ENCODE results near the gene SLC25A39.
"Not testable (repeated sequence)": the region's sequence is repeated elsewhere in the genome, so short reads cannot be mapped to it uniquely, and the experiment has no call there.

The SLC25A39 gene

DNA sequence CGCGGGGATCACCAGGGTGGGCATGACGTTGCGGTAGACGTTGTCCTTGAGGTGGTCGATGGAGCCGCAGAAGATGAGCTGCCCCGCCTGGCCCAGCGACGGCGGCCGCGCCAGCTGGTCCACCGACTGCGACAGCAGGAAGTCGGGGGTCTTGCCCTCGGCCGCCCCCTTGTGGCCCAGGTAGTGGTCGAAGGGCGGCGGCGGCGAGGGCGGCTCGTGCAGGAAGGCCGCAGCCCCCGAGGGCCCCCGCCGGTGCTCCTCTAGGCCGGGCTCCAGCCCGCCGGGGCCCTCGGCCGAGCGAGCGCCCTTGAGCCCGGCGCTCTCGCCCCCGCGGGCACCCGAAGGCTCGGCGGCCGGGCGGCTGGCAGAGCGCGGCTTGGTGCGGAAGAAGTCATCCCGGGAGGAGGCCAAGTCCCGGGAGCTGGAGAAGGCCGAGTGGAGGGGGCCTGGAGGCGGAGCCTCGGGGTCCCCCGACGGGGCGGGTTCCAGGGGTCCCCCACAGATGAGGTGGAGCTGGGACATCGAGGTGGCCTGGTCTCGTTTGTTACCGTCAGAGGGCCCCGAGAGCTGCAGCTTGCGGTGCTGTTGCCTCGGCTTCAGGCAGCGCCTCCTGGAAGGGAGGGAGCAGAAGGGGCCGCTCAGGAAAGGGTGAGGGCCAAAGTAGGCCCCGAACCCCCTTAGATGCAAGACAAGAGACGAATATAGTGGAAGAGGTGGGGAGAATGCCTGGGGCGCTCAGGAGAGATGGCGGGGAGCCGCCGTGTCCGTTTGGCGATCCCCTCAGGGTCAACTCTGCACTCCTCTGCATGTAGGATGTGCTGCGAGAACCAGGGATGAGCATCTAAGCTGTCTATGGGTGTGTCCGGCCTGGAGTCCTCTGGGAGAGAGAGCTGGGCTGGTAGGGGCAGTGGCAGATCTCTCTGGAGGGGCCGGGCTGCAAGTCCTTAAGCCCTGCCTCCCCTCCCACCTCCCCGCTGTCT, 30.2 kb upstream of the SLC25A39 start:
- peak; percentile 30 for DNase-seq (ENCODE audit: low spot score)

DNA sequence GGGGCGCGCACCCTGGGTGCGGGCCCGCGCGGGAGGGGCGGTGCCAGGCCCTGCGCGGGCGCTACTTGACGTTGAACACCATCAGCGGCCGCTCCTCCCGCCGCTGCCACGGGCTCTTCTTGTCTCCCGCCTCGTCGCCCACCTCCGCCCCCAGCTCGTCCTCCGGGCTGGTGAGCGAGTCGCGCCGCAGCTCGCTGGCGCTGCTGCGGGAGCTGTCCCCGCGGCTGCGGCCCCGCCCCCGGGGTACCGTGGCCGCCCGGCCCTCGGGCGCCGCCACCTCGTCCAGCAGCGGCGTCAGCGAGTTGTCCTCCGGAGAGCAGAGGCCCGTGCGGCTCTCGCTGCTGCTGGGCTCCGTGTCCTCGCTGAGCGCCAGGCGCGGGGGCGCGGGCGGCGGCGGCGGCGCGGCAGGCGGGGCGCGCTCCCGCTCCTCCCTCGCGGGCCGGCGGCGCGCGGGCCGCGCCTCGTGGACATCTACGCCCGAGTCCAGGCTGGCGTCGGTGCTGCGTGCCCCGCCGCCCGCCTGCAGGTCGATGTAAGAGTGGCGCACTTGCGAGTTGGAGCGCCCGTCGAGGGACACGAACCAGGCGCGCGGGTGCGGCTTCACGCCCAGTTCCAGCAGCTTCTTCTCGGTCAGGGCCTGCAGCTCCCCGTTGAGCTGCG, 29.2 kb upstream of the SLC25A39 start:
- DNase-seq (ENCODE audit: low spot score): no peak

DNA sequence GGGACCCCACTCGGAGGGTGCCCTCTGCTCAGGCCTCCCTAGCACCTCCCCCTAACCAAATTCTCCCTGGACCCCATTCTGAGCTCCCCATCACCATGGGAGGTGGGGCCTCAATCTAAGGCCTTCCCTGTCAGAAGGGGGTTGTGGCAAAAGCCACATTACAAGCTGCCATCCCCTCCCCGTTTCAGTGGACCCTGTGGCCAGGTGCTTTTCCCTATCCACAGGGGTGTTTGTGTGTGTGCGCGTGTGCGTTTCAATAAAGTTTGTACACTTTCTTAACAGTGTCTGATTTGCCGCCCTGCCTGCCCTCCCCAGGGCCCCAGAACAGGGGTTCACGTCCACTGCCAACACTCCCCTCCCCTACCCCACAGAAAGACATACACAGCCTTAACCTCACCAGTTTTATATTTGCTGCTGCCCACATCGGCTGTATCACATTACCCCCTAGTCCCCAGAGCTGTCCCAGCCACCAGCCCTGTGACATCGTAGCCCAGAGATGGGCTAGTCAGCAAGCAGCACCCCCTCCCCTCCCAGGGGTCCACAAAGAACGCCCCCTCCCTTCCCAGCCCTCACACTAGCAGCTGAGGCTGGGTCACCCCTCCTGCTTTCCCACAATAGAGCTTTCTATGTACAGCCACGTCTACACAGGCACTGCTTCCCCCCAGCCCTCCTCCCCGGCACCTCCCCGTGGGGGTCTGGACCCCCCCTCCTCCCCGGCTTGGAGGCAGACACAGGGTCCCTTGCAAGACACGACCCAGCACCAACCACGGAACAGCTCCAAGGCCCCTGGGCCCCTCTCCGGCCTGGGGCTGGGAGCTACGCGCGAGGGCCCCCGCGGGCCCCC, 28.4 kb upstream of the SLC25A39 start:
- DNase-seq (ENCODE audit: low spot score): no peak

DNA sequence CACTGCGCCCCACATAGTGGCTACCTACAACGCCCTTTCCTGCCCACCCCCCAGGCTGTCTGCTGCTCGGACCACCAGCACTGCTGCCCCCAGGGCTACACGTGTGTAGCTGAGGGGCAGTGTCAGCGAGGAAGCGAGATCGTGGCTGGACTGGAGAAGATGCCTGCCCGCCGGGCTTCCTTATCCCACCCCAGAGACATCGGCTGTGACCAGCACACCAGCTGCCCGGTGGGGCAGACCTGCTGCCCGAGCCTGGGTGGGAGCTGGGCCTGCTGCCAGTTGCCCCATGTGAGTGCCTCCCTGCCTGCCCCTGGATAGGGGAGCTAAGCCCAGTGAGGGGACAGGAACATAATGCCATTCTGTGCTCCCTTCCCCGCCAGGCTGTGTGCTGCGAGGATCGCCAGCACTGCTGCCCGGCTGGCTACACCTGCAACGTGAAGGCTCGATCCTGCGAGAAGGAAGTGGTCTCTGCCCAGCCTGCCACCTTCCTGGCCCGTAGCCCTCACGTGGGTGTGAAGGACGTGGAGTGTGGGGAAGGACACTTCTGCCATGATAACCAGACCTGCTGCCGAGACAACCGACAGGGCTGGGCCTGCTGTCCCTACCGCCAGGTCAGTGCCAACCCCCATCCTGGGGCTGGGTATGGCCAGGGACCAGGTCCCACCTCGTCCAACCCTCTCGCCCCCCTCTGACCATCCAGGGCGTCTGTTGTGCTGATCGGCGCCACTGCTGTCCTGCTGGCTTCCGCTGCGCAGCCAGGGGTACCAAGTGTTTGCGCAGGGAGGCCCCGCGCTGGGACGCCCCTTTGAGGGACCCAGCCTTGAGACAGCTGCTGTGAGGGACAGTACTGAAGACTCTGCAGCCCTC, 27.6 kb upstream of the SLC25A39 start:
- DNase-seq (ENCODE audit: low spot score): no peak

DNA sequence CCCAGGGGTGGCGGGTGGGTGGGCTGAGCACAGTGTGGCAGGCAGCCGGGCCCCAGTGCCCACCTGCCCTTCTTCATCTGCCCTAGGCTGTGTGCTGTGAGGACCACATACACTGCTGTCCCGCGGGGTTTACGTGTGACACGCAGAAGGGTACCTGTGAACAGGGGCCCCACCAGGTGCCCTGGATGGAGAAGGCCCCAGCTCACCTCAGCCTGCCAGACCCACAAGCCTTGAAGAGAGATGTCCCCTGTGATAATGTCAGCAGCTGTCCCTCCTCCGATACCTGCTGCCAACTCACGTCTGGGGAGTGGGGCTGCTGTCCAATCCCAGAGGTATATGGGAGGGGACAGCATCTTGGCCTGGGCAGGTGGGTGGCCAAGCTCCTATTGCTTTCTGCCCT, 26.8 kb upstream of the SLC25A39 start:
- no peak for DNase-seq (ENCODE audit: low spot score)

DNA sequence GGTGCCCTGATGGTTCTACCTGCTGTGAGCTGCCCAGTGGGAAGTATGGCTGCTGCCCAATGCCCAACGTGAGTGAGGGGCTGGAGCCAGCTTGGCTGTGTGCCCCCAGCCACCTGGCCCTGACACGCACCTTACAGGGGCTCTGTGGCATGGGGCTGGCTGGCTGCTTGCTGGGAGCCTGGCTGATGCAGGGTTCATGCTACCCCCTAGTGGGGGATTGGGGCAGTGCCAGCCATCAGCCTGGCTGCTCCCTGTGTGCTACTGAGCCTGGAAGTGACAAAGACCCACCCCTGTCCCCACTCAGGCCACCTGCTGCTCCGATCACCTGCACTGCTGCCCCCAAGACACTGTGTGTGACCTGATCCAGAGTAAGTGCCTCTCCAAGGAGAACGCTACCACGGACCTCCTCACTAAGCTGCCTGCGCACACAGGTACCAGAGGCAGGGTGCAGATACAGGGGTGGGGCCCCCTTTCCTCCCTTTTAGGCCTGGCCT, 26.2 kb upstream of the SLC25A39 start:
- peak; percentile 81 for DNase-seq (ENCODE audit: low spot score)

DNA sequence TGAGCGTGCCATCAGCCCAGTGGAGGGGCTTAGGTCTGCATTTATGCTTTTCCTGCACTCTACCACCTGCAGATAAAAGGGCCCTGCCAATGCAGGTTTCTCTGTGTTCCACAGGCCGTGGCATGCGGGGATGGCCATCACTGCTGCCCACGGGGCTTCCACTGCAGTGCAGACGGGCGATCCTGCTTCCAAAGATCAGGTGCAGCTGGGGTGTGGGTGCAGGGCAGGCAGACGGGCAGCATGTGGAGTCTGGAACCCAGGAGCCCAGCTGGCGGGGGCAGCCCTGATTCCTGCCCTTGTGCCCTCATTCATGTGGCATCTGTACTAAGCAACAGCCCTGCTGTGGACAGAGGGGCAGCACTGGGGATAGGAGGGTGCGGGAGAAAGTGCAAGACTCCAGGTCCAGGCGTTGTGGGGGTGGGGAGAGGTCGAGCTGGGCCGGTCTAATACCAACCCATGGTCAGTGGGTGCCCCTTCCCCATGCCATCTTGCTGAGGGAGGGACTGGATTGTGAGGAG, 25.0 kb upstream of the SLC25A39 start:
- DNase-seq (ENCODE audit: low spot score): no peak

DNA sequence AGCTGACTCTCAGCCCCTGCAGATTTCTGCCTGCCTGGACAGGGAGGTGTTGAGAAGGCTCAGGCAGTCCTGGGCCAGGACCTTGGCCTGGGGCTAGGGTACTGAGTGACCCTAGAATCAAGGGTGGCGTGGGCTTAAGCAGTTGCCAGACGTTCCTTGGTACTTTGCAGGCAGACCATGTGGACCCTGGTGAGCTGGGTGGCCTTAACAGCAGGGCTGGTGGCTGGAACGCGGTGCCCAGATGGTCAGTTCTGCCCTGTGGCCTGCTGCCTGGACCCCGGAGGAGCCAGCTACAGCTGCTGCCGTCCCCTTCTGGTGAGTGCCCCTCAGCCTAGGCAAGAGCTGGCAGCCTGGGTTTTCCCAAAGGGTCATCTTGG, 24.4 kb upstream of the SLC25A39 start:
- no peak for DNase-seq (ENCODE audit: low spot score)

DNA sequence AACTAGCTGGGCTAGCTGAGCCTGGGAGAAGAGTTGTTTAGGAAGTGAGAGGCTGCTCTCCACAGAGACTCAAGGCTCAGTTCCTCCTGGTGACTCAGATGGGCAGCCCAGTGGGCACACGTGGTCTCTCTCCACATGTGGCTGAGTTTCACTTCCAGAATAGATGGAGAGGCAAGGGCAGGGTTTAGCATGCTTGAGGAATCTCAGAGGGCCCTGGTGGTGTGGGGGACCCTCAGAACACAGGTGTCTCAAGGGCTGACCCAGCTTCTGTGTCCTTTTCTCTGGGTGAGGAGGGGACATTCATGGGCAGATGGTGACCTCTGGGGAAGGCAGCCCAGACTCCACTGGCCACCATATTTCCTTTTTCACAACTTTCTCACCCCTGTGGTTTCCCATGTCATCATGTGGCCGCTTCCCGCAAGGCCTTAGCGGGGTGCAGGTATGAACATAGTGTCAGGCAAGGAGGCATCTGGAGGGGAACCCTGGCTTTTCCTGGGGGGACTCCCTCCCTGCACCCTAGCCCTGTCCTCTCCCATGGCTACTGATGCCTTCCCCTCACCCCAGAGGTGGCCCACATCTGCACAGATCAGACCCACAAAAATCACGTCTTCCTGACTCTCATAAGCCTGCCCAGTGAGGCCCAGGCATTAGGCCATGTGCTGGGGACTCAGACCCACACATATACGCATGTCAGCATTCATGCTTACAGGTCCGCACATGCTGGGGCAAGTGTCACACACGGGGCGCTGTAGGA, 23.8 kb upstream of the SLC25A39 start:
- DNase-seq (ENCODE audit: low spot score): no peak

DNA sequence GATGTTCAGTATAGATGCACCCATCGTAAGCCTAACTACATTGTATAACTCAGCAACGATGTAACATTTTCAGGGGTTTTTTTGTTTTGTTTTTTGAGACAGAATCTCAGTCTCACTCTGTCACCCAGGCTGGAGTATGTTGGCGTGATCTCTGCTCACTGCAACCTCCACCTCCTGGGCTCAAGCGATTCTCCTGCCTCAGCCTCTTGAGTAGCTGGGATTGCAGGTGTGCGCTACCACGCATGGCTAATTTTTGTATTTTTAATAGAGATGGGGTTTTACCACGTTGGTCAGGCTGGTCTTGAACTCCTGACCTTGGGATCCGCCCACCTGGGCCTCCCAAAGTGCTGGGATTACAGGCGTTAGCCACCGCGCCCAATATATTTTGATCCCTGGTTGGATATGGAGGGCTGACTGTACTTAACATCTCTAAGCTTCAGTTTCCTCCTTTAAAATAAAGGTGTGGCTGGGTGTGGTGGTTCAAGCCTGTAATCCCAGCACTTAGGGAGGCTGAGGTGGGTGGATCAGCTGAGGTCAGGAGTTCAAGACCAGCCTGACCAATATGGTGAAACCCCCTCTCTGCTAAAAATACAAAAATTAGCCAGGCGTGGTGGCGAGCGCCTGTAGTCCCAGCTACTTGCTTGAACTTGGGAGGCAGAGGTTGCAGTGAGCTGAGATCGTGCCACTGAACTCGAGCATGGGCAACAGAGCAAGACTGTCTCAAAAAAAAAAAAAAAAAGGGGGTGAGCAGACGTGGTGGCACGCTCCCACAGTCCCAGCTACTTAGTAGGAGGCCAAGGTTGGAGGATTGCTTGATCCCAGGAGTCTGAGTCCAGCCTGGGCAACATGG, 22.8 kb upstream of the SLC25A39 start:
- not testable (repeated sequence) for DNase-seq (ENCODE audit: low spot score)

DNA sequence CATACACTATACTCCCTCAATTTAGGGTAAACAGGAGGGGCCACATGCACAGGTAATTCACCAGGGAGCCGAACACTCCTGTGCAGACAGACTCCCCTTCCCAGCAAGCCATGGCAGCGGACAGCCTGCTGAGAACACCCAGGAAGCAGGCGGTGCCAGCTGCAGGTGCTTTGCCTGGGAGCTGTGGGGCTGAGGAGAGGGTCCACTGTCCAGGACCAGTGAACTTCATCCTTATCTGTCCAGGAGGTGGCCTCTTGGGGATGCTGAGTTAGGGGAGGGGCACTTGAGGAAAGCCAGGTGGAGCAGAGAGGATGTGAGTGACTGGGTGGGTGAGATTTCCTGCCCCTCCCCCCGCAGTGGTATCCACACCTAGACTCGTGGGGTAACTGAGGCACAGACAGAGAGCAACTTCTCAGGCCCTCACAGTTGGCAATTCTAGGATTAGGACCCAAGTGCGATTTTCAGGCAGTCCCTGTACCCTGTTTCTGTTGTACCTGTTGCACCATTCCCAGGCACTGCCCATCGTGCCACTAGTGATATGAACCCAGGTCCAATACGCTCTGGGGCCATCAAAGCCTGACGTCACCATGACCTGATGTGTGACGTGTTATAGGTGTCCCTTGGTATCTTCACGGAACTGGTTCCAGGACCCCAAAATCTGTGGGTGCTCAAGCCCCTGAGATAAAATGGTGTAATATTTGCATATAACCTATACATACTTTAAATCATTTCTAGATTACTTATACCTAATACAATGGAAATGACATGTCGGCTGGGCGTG, 21.6 kb upstream of the SLC25A39 start:
- DNase-seq (ENCODE audit: low spot score): no peak

DNA sequence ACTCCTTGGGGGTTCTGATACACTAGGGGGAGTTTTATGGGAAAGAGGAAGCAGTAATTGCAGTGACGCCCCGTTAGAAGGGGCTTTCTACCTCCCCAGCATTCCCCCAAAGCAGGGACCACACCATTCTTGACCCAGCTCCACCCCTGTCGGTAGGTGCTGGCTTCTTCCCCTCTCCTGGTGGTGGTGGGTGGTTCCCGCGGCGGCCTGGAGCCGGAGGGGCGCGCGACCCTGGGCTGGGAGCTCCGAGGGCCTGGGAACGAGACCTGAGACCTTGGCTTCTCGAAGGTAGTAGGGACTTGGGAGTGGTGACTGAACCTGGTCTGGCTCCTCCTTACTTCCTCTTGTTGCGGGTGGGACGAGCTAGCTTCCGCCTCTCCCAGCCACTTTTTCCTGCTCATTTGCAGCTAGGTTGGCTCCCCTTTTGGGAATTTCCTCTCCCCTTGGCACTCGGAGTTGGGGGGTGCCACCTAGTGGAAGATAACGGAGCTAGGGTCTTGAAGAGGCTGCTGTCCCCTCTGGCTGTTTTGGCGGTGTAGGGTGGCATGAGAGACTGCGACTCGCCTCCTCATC, 20.9 kb upstream of the SLC25A39 start:
- DNase-seq (ENCODE audit: low spot score): peak; percentile 57

DNA sequence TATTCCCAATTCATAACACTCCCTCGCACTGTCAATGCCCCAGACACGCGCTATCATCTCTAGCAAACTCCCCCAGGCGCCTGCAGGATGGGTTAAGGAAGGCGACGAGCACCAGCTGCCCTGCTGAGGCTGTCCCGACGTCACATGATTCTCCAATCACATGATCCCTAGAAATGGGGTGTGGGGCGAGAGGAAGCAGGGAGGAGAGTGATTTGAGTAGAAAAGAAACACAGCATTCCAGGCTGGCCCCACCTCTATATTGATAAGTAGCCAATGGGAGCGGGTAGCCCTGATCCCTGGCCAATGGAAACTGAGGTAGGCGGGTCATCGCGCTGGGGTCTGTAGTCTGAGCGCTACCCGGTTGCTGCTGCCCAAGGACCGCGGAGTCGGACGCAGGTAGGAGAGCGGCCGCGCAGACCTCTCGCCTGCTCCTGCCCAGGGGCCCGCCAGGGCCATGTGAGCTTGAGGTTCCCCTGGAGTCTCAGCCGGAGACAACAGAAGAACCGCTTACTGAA, 20.4 kb upstream of the SLC25A39 start, which contains the start of gene GRN:
Gene GRN, plus strand, starts transcription at position 364 of the 515 bp plus-strand sequence. CDS start 3,863 bp downstream, outside the sequence.
- DNase-seq (ENCODE audit: low spot score): peak; percentile 86

DNA sequence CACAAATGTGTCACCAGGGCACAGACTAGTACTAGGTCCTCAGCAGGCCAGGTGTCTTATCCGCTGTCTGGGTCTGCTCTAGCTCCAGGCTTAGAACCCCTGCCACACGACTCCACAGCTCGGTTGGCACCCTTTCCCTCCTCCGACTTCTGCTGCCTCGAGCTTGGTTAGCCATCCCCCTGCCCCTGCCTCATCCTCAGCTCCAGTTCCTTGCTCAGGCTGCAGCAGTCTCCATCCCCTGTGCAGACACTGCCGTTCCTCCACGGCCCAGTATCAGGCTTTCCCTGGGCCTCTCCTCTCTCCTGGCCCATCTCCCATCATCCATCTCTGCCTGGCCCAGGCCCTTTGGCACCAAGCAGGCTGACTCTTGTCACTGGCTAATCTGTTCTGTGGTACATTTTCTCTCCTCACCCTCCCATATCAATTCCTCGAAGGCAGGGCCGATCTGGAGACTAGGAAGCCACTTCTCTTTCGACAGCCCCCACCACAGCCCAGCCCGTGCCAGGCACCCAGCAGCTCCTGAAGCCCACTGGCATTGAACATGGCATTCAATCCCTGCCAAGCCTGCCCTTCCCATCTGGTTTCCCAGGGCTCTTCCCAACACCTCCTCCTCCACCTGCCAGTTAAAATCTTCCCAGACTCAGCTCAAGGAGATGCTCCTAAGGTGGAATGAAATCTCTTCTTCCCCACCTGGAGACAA, 19.0 kb upstream of the SLC25A39 start:
- DNase-seq (ENCODE audit: low spot score): no peak

DNA sequence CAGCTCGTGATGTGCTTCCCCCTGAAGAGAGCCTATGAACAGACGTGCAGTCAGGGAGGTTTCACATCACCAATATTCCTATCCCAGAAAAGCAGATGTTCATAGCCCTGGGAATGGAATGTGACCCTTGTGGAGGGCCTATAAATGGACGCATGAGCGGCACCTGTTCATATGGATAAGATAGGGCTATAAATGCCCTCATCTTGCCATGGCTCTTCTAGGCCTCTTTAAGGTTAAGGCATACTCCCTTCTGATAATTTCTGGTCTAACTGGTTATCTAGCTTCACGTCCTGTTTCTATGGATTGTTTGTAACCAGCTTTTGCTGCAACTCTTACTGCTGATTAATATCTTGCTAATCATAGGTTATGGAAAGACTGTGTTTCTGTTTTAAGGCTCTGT, 15.9 kb upstream of the SLC25A39 start:
- DNase-seq (ENCODE audit: low spot score): not testable (repeated sequence)

DNA sequence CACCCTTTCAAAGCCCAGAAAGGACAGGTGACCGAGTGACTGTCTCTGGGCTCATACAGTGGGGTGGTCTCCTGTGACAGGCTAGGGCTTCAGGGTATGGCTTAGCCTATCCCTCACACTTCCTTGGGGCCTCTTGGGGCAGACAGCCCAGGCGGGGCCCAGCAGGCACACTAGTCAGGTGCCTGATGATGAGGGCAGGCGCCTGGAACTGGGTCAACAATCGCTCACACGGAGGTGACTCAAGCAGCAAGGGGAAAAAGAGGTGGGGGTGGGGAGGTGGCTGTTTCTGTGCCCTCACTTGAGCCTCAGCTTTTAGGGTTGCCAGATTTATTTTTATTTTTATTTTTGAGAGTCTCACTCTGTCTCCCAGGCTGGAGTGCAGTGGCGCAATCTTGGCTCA, 14.1 kb upstream of the SLC25A39 start:
- DNase-seq (ENCODE audit: low spot score): no peak

DNA sequence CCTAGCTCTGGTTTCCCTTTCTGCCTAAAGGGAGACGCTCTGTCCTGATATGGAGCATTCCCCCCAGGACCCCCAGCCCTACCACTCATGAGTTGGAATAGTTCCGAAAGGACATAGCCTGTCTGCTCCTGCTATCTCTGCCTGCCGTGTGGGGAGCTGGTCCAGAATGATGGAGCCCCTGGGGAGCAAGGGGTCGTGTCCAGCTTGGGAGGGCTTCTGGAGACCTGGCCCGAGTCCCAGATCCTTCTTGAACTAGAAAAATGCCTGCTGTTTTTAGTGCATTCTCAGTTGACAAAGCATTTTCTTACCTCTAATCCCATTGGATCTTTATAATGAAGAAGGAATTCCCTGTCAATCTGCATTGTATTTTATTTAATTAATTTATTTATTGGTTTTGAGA, 11.3 kb upstream of the SLC25A39 start:
- DNase-seq (ENCODE audit: low spot score): no peak

Measured in hematopoietic multipotent progenitor cell treated with erythropoietin and hydrocortisone succinate and interleukin-3 and kit ligand, for 15 days (in vitro differentiated cells).